Gastroesophageal sphincter (tissue), 4 donors: ENCODE data around the gene DMBX1. TPM values are rescaled to one million over a fixed set of nuclear protein-coding genes. Genes with fewer than 3 reads are reported as not detected.

Experiments
- ATAC-seq: fragments of 150-250 bp; one replicate; pipeline ENCODE4 v1.9.1; 2016; ENCODE audit warnings: mild to moderate bottlenecking, moderate library complexity
- H3K27ac ChIP-seq, 4 donors: fragments of 200-600 bp; sonication (generic) in 3 of 4; 1 replicate in 3 of 4; 2 replicates in 1 of 4; pipeline ENCODE4 v1.5.1; 2016 to 2019
- H3K27me3 ChIP-seq: fragments of 200-600 bp; sonication (generic); one replicate; pipeline ENCODE4 v1.5.1; 2019
- H3K36me3 ChIP-seq, 2 donors: fragments of 200-600 bp; sonication (generic); one replicate each; pipeline ENCODE4 v1.5.1; 2019; ENCODE audit warnings: control low read depth in 1 of 2
- H3K4me1 ChIP-seq, 3 donors: fragments of 200-600 bp; sonication (generic); 1 replicate in 2 of 3; 2 replicates in 1 of 3; pipeline ENCODE4 v1.5.1; 2016 to 2019; ENCODE audit warnings: control low read depth in 2 of 3
- H3K4me3 ChIP-seq, 2 donors: fragments of 200-600 bp; sonication (generic); one replicate each; pipeline ENCODE4 v1.5.1; 2019; ENCODE audit warnings: mild to moderate bottlenecking in 1 of 2, moderate library complexity in 1 of 2
- H3K9me3 ChIP-seq, 3 donors: fragments of 200-600 bp; sonication (generic); one replicate each; pipeline ENCODE4 v1.5.1; 2017 to 2019; ENCODE audit warnings: control low read depth in 2 of 3
- CTCF ChIP-seq, 4 experiments: fragments of 200-600 bp in 2 of 4; fragments of 450-650 bp in 2 of 4; sonication (generic) in 1 of 4; IDR thresholded peaks; one replicate each; pipeline ENCODE4 v1.5.1; 2017 to 2019; ENCODE audit warnings: antibody characterized with exemption in 4 of 4, mild to moderate bottlenecking in 2 of 4, moderate library complexity in 2 of 4
- EP300 ChIP-seq: sonication (generic); formaldehyde crosslinking; IDR thresholded peaks from one replicate; pipeline ENCODE4 v1.6.1; 2017; ENCODE audit warnings: antibody characterized with exemption, mild to moderate bottlenecking
- POLR2A ChIP-seq, 2 donors: fragments of 450-650 bp; IDR thresholded peaks; one replicate each; pipeline ENCODE4 v1.6.1; 2017; ENCODE audit warnings: antibody characterized with exemption in 2 of 2, mild to moderate bottlenecking in 2 of 2, moderate library complexity in 1 of 2
- POLR2AphosphoS5 ChIP-seq: sonication (generic); formaldehyde crosslinking; IDR thresholded peaks from one replicate; pipeline ENCODE4 v1.6.1; 2017; ENCODE audit warnings: antibody characterized with exemption
- WGBS, 2 donors: methylation state at CpG; one replicate each; pipeline ENCODE4 v1.1.5; 2018; ENCODE audit warnings: low coverage in 1 of 2; 5-methylcytosine and 5-hydroxymethylcytosine counted together
- total RNA-seq, 4 donors: library from RNA; depleted of rRNA; stranded (reverse); fragments of >200 nt; gene quantifications; one replicate each; pipeline ENCODE4 v1.1.0, GENCODE V29; 2016

The DMBX1 gene
- total RNA-seq, 4 donors from 2014 or later, result not detected

DNA sequence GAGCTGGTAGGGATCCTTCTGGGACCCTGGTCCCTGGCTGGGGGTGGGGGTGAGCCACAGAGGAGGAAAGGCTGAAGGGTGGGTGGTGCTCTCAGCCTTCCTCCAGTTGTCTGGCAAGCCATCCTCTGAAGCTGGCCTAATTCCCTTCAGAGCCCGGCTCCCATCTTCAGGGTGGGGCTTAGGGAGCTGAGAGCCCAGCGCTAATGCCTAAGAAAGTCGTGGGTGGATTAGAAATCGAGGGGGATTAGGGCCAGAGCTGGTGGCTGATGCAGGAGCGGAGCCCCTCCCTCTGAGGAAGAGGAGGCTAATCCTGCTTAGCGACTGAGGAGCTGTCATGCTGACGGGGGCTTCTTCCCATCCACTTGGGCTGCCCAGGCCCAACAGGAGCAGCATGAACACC lies 30.8 kb upstream of the DMBX1 start:
- no peaks in the 10 kb centered on the region for H3K9me3 ChIP-seq
- no peak for ATAC-seq
- no peak overlapping the region for H3K27ac ChIP-seq
- no peaks in the 10 kb centered on the region for H3K36me3 ChIP-seq
- H3K4me1 ChIP-seq, result no peaks in the 10 kb centered on the region
- H3K4me3 ChIP-seq, result no peak overlapping the region
- TF ChIP-seq EP300, result no peak
- TF ChIP-seq POLR2A (IDR thresholded peaks at IDR 0.05), result no peak
- no peak for TF ChIP-seq POLR2AphosphoS5
- TF ChIP-seq CTCF (IDR thresholded peaks at IDR 0.05), result no peak
- H3K27me3 ChIP-seq, result peaks cover 30% of the 10 kb centered on the region
- 67% methylated on average over 3 of the region's 7 CpGs; no CpG with 5 or more reads in 1 of the 2 donors for WGBS, 2 donors

- TF ChIP-seq POLR2AphosphoS5 (no peak), EP300 (no peak), CTCF (IDR thresholded peaks at IDR 0.05) (no peak), POLR2A (IDR thresholded peaks at IDR 0.05) (no peak)
- H3K27me3 ChIP-seq, result peaks cover 27% of the 10 kb centered on the region
- WGBS, 2 donors, result 65% methylated on average over 3 of the region's 8 CpGs; no CpG with 5 or more reads in 1 of the 2 donors
- ATAC-seq, result no peak
- no peaks in the 10 kb centered on the region for H3K4me1 ChIP-seq
- H3K4me3 ChIP-seq, result no peak overlapping the region
- no peak overlapping the region for H3K27ac ChIP-seq
- H3K36me3 ChIP-seq, result no peaks in the 10 kb centered on the region
- H3K9me3 ChIP-seq, result no peaks in the 10 kb centered on the region
Observed at GRCh38 chr1:46459315-46459714, 30.3 kb upstream of the DMBX1 start.

GRCh38 chr1:46461017-46461808 lies 28.4 kb upstream of the DMBX1 start:
- Histone ChIP-seq H3K27me3 (peaks cover 8% of the 10 kb centered on the region), H3K27ac (no peak overlapping the region), H3K4me3 (no peak overlapping the region), H3K4me1 (peaks cover 0 to 5% (median 0%) of the 10 kb centered on the region in 3 donors), H3K9me3 (no peaks in the 10 kb centered on the region), H3K36me3 (no peaks in the 10 kb centered on the region)
- no peak for ATAC-seq
- WGBS, 2 donors, result 10% methylated on average over 2 of the region's 11 CpGs; no CpG with 5 or more reads in 1 of the 2 donors
- no peak for TF ChIP-seq POLR2A (IDR thresholded peaks at IDR 0.05)
- no peak for TF ChIP-seq EP300
- TF ChIP-seq POLR2AphosphoS5, result no peak
- TF ChIP-seq CTCF (IDR thresholded peaks at IDR 0.05), result no peak

GRCh38 chr1:46461809-46462448 lies 27.7 kb upstream of the DMBX1 start:
- Histone ChIP-seq H3K9me3 (no peaks in the 10 kb centered on the region), H3K4me3 (no peak overlapping the region), H3K27ac (no peak overlapping the region), H3K27me3 (peaks cover 1% of the 10 kb centered on the region), H3K36me3 (no peaks in the 10 kb centered on the region), H3K4me1 (peaks cover 0 to 12% (median 2%) of the 10 kb centered on the region in 3 donors)
- TF ChIP-seq POLR2A (IDR thresholded peaks at IDR 0.05) (no peak), POLR2AphosphoS5 (no peak), EP300 (no peak), CTCF (IDR thresholded peaks at IDR 0.05) (no peak)
- WGBS, 2 donors, result 43 to 80% methylated on average over 2 to 5 of the region's 5 CpGs
- no peak for ATAC-seq
